GM12878 (cell line): ENCODE measurements around the gene PRKN. TPM values are rescaled to one million over a fixed set of nuclear protein-coding genes. Genes with fewer than 3 reads are reported as not detected.

Experiments
- ATAC-seq: fragments of 200-7000 bp; cut with Tn5 transposase; 3 replicates; pipeline ENCODE4 v1.9.1; 2020; ENCODE audit warnings: mild to moderate bottlenecking, moderate library complexity
- BruUV-seq: library from RNA; stranded (reverse); fragments of 400-500 nt; replicated peaks from 2 replicates; lab custom pipeline; 2021; lab: Mats Ljungman, UMichigan
- CTCF ChIA-PET: fragments of 300-600 bp; sonication (Branson Sonifier 250); formaldehyde crosslinking; extraction: SDS; loops from one replicate; lab custom pipeline; 2021; ENCODE audit warnings: inconsistent platforms; lab: Yijun Ruan, JAX
- POLR2A ChIA-PET: fragments of 350-600 bp; formaldehyde crosslinking; extraction: SDS; loops from one replicate; lab custom pipeline; 2021; ENCODE audit warnings: inconsistent platforms; lab: Charles Lee
- RAD21 ChIA-PET: fragments of 300-600 bp; sonication (Branson Sonifier 250); formaldehyde crosslinking; loops from one replicate; lab custom pipeline; 2023; ENCODE audit warnings: antibody characterized with exemption; ENCODE audit not compliant: unreplicated experiment; lab: Charles Lee
- SMC1A ChIA-PET: fragments of 300-600 bp; sonication (Branson Sonifier 250); formaldehyde crosslinking; loops from one replicate; lab custom pipeline; 2023; ENCODE audit not compliant: unreplicated experiment, uncharacterized antibody; lab: Charles Lee
- DNase-seq: peaks from one replicate; pipeline ENCODE4 v3.0.0-alpha.2; 2011; ENCODE audit warnings: low read depth, low spot score
- FAIRE-seq: peaks from 3 replicates; lab custom pipeline; 2011; peaks lifted over from hg19 to GRCh38; lab: Jason Lieb, UNC
- H2AFZ ChIP-seq: 2 replicates; pipeline ENCODE4 v1.6.0; 2011; ENCODE audit warnings: low read depth, low read length, control low read depth; ENCODE audit not compliant: control insufficient read depth
- H3K27ac ChIP-seq: 2 replicates; pipeline ENCODE4 v1.5.1; 2011; ENCODE audit warnings: control low read depth; ENCODE audit not compliant: control insufficient read depth, insufficient read depth
- H3K27me3 ChIP-seq, 2 experiments: replicated peaks in 1 of 2; 2 replicates each; pipeline versions ENCODE4 v1.6.0 to v1.6.1; 2011; ENCODE audit warnings: low read length in 1 of 2; ENCODE audit not compliant: control insufficient read depth in 2 of 2, insufficient read depth in 2 of 2
- H3K36me3 ChIP-seq, 2 experiments: 2 replicates each; pipeline ENCODE4 v1.5.1; 2011; ENCODE audit warnings: low read length in 1 of 2; ENCODE audit not compliant: control insufficient read depth in 2 of 2, insufficient read depth in 2 of 2
- H3K4me1 ChIP-seq: 2 replicates; pipeline ENCODE4 v1.6.1; 2011; ENCODE audit warnings: mild to moderate bottlenecking, low read length, moderate library complexity, mixed read lengths; ENCODE audit not compliant: control insufficient read depth, insufficient read depth
- H3K4me2 ChIP-seq: 2 replicates; pipeline ENCODE4 v1.6.0; 2011; ENCODE audit warnings: control low read depth; ENCODE audit not compliant: control insufficient read depth, insufficient read depth
- H3K4me3 ChIP-seq: fragments of 200-600 bp; sonication (generic); 2 replicates; pipeline ENCODE4 v1.5.1; 2016
- H3K79me2 ChIP-seq: 2 replicates; pipeline ENCODE4 v1.6.0; 2011; ENCODE audit warnings: low read length; ENCODE audit not compliant: control insufficient read depth, insufficient read depth
- H3K9ac ChIP-seq: 2 replicates; pipeline ENCODE4 v1.8.0; 2011; ENCODE audit warnings: low read length, control low read depth, mixed read lengths; ENCODE audit not compliant: control insufficient read depth, insufficient read depth
- H3K9me3 ChIP-seq: replicated peaks from 3 replicates; pipeline ENCODE4 v1.5.1; 2011; ENCODE audit warnings: mild to moderate bottlenecking, low read length; ENCODE audit not compliant: control insufficient read depth, insufficient read depth
- H4K20me1 ChIP-seq: 2 replicates; pipeline ENCODE4 v1.6.0; 2011; ENCODE audit not compliant: control insufficient read depth, insufficient read depth
- ESRRA ChIP-seq: IDR thresholded peaks from 2 replicates; pipeline ENCODE4 v1.6.1; 2012; ENCODE audit warnings: mild to moderate bottlenecking, low read length, improper control_type of control experiment
- NR2C2 ChIP-seq: IDR thresholded peaks from 2 replicates; pipeline ENCODE4 v1.6.1; 2011; ENCODE audit warnings: borderline replicate concordance, low read depth; ENCODE audit not compliant: control insufficient read depth, insufficient read length
- WGBS: methylation state at CpG from one replicate; pipeline ENCODE4 v1.1.6; 2016; ENCODE audit warnings: low lambda C conversion rate; ENCODE audit not compliant: insufficient replicate concordance, insufficient coverage; ENCODE audit errors: missing lambda C conversion rate; 5-methylcytosine and 5-hydroxymethylcytosine counted together
- in situ Hi-C: fragments of 300-500 bp; cut with MboI; formaldehyde crosslinking; loops from 9 replicates; pipeline ENCODE4 v1.14.3; 2018; ENCODE audit warnings: mixed read lengths
- intact Hi-C: fragments of 100-400 bp; cut with micrococcal nuclease; formaldehyde crosslinking; loops from one replicate; pipeline ENCODE4 v1.14.2; 2022; ENCODE audit not compliant: unreplicated experiment
- polyA plus RNA-seq, 11 experiments: library from polyadenylated mRNA; depleted of rRNA in 4 of 11; unstranded in 6 of 11; stranded (reverse) in 5 of 11; fragments of >200 nt; fragmentation: Nextera tagmentation in 4 of 11; fragmentation: Illumina TruSeq in 1 of 11; extraction: Ambion mirVana in 4 of 11; extraction: Trizol in 1 of 11; gene quantifications; 1 replicate in 1 of 11; 2 replicates in 10 of 11; pipeline versions ENCODE4 v1.2.1 to v1.2.3, GENCODE V29; 2011 to 2016; ENCODE audit warnings: inconsistent platforms in 2 of 11, missing spikeins in 2 of 11, low read depth in 1 of 11
- total RNA-seq, 4 experiments: library from RNA; depleted of rRNA in 3 of 4; stranded (reverse); fragments of >200 nt in 3 of 4; fragmentation: Illumina TruSeq in 1 of 4; extraction: Trizol in 1 of 4; gene quantifications; 2 replicates each; pipeline versions ENCODE4 v1.2.1 to v1.2.3, GENCODE V29; 2013 to 2021

PRKN gene
- total and polyA plus RNA-seq, 10 of the 15 experiments (the other 5 are each of a cell fraction or from before 2014, with no cell fraction given), result 0.06 to 0.09 TPM; not detected in 8

DNA sequence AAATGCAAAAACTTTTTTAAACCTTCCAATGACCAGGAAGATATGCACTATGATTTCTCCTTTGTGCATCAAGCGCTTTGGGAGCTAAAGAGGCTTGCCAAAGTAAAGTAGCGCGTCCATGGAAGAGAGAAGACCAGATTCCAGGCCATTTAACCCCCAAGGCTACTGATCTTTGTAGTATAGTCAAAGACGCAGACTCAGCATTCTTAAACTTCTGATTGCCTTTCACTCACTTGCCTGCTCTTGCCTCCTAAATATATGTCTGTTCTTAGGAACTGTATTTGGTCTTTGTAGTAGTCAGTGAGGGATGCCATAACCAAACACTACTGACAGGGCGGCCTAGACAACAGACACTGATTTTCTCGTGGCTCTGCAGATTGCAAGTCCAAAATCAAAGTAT lies 426.4 kb downstream of the PRKN start:
- in situ Hi-C loops (no loop called here), intact Hi-C loops (no loop called here)
- ChIA-PET POLR2A (no interaction called here), SMC1A (no interaction called here), RAD21 (no interaction called here), CTCF (no interaction called here)
- no peak overlapping the region for H2AFZ ChIP-seq
- no peak overlapping the region for H3K9ac ChIP-seq
- no peaks in the 10 kb centered on the region for H3K36me3 ChIP-seq
- no peaks in the 10 kb centered on the region for H3K4me1 ChIP-seq
- FAIRE-seq (no peak), DNase-seq (no peak), ATAC-seq (no peak)
- TF ChIP-seq NR2C2, result no peak
- no peaks in the 10 kb centered on the region for H4K20me1 ChIP-seq
- H3K4me2 ChIP-seq, result no peak overlapping the region
- no peak overlapping the region for H3K27ac ChIP-seq
- 13% methylated on average over 6 of the region's 6 CpGs for WGBS
- no TSS peak for BruUV-seq
- no peaks in the 10 kb centered on the region for H3K27me3 ChIP-seq
- H3K79me2 ChIP-seq, result no peaks in the 10 kb centered on the region
- no peak overlapping the region for H3K4me3 ChIP-seq
- no peaks in the 10 kb centered on the region for H3K9me3 ChIP-seq

- WGBS, result 0% methylated on average over 3 of the region's 4 CpGs
- no peak for TF ChIP-seq ESRRA
- H4K20me1 ChIP-seq, result no peaks in the 10 kb centered on the region; the same call in 1 of the 2 replicates
- BruUV-seq, result no TSS peak
- FAIRE-seq, result no peak
- H3K4me3 ChIP-seq, result no peak overlapping the region
- no peak overlapping the region for H3K27ac ChIP-seq
- no peak overlapping the region for H2AFZ ChIP-seq
- no peak overlapping the region for H3K4me2 ChIP-seq
- no peaks in the 10 kb centered on the region for H3K36me3 ChIP-seq
- H3K79me2 ChIP-seq, result no peaks in the 10 kb centered on the region
- in situ Hi-C loops (no loop called here), intact Hi-C loops (no loop called here)
- POLR2A ChIA-PET, result no interaction called here
- H3K9ac ChIP-seq, result no peak overlapping the region
- DNase-seq, result no peak
- SMC1A ChIA-PET, result no interaction called here
- no peak for ATAC-seq
- RAD21 ChIA-PET, result no interaction called here
- no peaks in the 10 kb centered on the region for H3K4me1 ChIP-seq
- no peaks in the 10 kb centered on the region for H3K9me3 ChIP-seq
- no peaks in the 10 kb centered on the region for H3K27me3 ChIP-seq
- CTCF ChIA-PET, result no interaction called here
Observed at GRCh38 chr6:162294029-162294428, 433.5 kb downstream of the PRKN start.
